Heart left ventricle (tissue), 16 donors: ENCODE results near the gene SRRM4. TPM values are rescaled to one million over a fixed set of nuclear protein-coding genes. Genes with fewer than 3 reads are reported as not detected.
A peak's percentile ranks its signal among the peaks of the same experiment; 100 is the strongest.

ENCODE experiments used
- ATAC-seq, 4 donors: fragments of 200-7000 bp; cut with Tn5 transposase; one replicate each; pipeline ENCODE4 v1.9.1; 2020 to 2022; ENCODE audit warnings: moderate library complexity in 4 of 4, mild to moderate bottlenecking in 3 of 4, moderate number of reproducible peaks in 1 of 4
- DNase-seq, 5 donors: peaks; one replicate each; pipeline ENCODE4 v3.0.0-alpha.2; 2020
- H3K27ac ChIP-seq, 12 donors: fragments of 200-600 bp; sonication (generic) in 4 of 12; one replicate each; pipeline versions ENCODE4 v1.5.0 to v1.8.0; 2016 to 2022; ENCODE audit warnings: mild to moderate bottlenecking in 2 of 12
- H3K27me3 ChIP-seq, 9 donors: fragments of 200-600 bp; sonication (generic) in 2 of 9; one replicate each; pipeline versions ENCODE4 v1.5.1 to v1.8.0; 2016 to 2022; ENCODE audit warnings: mild to moderate bottlenecking in 3 of 9
- H3K36me3 ChIP-seq, 9 donors: fragments of 200-600 bp; sonication (generic) in 2 of 9; one replicate each; pipeline versions ENCODE4 v1.5.0 to v1.8.0; 2018 to 2022; ENCODE audit warnings: mild to moderate bottlenecking in 2 of 9
- H3K4me1 ChIP-seq, 12 donors: fragments of 200-600 bp; sonication (generic) in 4 of 12; one replicate each; pipeline versions ENCODE4 v1.5.0 to v1.8.0; 2016 to 2022; ENCODE audit warnings: mild to moderate bottlenecking in 3 of 12
- H3K4me3 ChIP-seq, 12 donors: fragments of 200-600 bp; sonication (generic) in 4 of 12; one replicate each; pipeline versions ENCODE4 v1.5.0 to v1.8.0; 2017 to 2022; ENCODE audit warnings: mild to moderate bottlenecking in 9 of 12, moderate library complexity in 4 of 12
- H3K9me3 ChIP-seq, 12 donors: fragments of 200-600 bp; sonication (generic) in 4 of 12; one replicate each; pipeline versions ENCODE4 v1.5.0 to v1.8.0; 2016 to 2022; ENCODE audit warnings: mild to moderate bottlenecking in 1 of 12
- POLR2A ChIP-seq, 2 donors: fragments of 450-650 bp; IDR thresholded peaks; one replicate each; pipeline ENCODE4 v1.6.1; 2017; ENCODE audit warnings: antibody characterized with exemption in 2 of 2, mild to moderate bottlenecking in 2 of 2, moderate library complexity in 2 of 2
- WGBS, 4 donors: extraction: QIAGEN DNeasy Blood & Tissue Kit in 2 of 4; methylation state at CpG; one replicate each; pipeline versions ENCODE4 v1.1.5 to v1.1.7; 2013 to 2018; 5-methylcytosine and 5-hydroxymethylcytosine counted together
- intact Hi-C, 10 donors: fragments of 100-400 bp; cut with DNase I; formaldehyde crosslinking; loops; one replicate each; pipeline versions ENCODE4 v1.11.1 to v1.14.2; 2022
- polyA plus RNA-seq, 2 donors: library from polyadenylated mRNA; stranded (reverse); fragments of 200-250 nt; gene quantifications; one replicate each; pipeline ENCODE4 v1.2.3, GENCODE V29; 2013
- total RNA-seq, 9 donors: library from RNA; depleted of rRNA in 2 of 9; stranded (reverse); fragments of >200 nt in 2 of 9; fragmentation: NEBNext Ultra II Directional in 3 of 9; extraction: Animal tissue kit (Norgen Biotek cat#: 25700) in 3 of 9; gene quantifications; one replicate each; pipeline versions ENCODE4 v1.1.0 to v1.2.4, GENCODE V29; 2016 to 2023
- TF ChIP-seq, protein P1 (sequence below), 12 donors: fragments of 200-600 bp; sonication (generic) in 4 of 12; IDR thresholded peaks; one replicate each; pipeline versions ENCODE4 v1.5.0 to v1.8.0; 2018 to 2022; ENCODE audit warnings: antibody characterized with exemption in 12 of 12, mild to moderate bottlenecking in 5 of 12
- donor health status: ischemic (EF 13 %, LVEDD 7.1; RV severe dilation, severe dysfunction).
- donor health status: healthy with polysubstance abuse.
- donor health status: DM: no; HTN: yes; CAD: no.
- donor health status: DM: no; HTN: no; CAD: no.
- donor health status: ischemic (EF 25% LVEDD 6.9; RV normal size, moderate dysfunction).
- donor health status: ischemic (EF 25% LVEDD 5.7; RV mildly dilated, moderate dysfunction).
- donor health status: healthy.
- donor health status: DM: yes; HTN: yes; CAD: no.
- donor health status: ischemic (EF 35%, LVEDD 5.7; RV mildly dilated, moderate dysfunction).
- donor health status: nonischemic (EF 11% LVEDD 7.7; RV severe dilation, severe dysfunction).
- donor health status: DM: yes; HTN: yes; CAD: no.
- donor health status: PGD.
- donor health status: ischemic (EF 29% LVEDD 5.4; RV normal size, mild dysfunction).
- donor health status: nonischemic (EF 23%, LVEDD 6.1; RV moderate dilation, normal function).

The SRRM4 gene
- total and polyA plus RNA-seq, 11 donors: 0.04 to 0.57 (median 0.27) TPM; not detected in 1

DNA sequence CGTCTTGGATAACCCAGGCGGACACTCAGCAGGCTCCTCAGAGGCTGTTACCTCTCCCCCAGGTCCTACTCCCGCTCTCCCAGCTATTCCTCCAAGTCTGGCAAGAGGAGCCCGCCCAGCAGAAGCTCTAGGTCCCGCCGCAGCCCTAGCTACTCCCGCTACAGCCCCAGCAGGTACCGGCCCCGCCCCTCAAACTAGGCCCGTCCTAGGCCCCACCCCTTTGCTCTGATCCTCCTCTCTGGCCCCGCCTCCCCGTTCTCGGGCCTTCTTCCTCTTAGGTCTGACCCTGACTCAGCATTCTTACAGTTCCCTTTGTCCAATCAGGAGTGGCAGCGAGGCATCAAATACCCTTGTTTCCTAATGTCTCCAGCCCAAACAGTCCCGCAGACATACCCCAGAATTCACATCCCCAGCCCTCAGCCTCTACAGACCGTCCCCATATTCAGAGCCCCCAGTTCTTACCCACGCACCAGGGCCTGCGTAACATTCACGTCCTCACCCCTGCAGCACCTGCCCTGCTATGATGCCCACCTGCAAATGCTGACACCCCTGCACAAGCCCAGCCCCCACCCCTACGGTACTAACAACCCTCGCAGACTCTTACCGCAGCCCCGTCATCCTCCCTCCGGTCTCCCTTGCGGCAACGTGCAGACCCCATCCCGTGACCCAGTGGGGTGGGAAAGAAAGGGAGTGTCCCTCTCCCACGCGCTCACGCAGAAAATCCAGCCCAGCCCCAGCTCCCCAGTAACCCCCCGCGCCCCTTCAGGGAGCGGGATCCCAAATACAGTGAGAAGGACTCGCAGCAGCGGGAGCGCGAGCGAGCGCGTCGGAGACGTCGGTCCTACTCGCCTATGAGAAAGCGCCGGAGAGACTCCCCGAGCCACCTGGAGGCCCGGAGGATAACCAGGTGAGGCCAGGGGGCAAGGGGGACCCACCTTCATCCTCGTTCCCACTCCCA, 172.4 kb downstream of the SRRM4 start:
- no peak overlapping the region for H3K4me3 ChIP-seq
- ATAC-seq (peak in 2 of 4 donors; percentile 52 to 56), DNase-seq (peak in 4 of 5 donors; percentile 47 to 78 (median 58))
- no peaks in the 10 kb centered on the region for H3K36me3 ChIP-seq
- no peak overlapping the region for H3K27ac ChIP-seq
- peaks cover 0 to 4% (median 0%) of the 10 kb centered on the region in 9 donors for H3K27me3 ChIP-seq
- H3K9me3 ChIP-seq: peaks cover 0 to 24% (median 7%) of the 10 kb centered on the region in 12 donors
- peaks cover 0 to 26% (median 0%) of the 10 kb centered on the region in 12 donors for H3K4me1 ChIP-seq
- TF ChIP-seq POLR2A (IDR thresholded peaks at IDR 0.05): no peak
- TF ChIP-seq, protein P1, sequence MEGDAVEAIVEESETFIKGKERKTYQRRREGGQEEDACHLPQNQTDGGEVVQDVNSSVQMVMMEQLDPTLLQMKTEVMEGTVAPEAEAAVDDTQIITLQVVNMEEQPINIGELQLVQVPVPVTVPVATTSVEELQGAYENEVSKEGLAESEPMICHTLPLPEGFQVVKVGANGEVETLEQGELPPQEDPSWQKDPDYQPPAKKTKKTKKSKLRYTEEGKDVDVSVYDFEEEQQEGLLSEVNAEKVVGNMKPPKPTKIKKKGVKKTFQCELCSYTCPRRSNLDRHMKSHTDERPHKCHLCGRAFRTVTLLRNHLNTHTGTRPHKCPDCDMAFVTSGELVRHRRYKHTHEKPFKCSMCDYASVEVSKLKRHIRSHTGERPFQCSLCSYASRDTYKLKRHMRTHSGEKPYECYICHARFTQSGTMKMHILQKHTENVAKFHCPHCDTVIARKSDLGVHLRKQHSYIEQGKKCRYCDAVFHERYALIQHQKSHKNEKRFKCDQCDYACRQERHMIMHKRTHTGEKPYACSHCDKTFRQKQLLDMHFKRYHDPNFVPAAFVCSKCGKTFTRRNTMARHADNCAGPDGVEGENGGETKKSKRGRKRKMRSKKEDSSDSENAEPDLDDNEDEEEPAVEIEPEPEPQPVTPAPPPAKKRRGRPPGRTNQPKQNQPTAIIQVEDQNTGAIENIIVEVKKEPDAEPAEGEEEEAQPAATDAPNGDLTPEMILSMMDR (IDR thresholded peaks at IDR 0.05): no peak
- intact Hi-C loops: no loop called here
- 51 to 76% (median 61%) methylated on average over 48 to 49 of the region's 49 CpGs for WGBS, 4 donors

GRCh38 chr12:119154435-119154818, 173.1 kb downstream of the SRRM4 start:
- TF ChIP-seq, protein P1 (IDR thresholded peaks at IDR 0.05): no peak
- no peak for TF ChIP-seq POLR2A (IDR thresholded peaks at IDR 0.05)
- peaks cover 0 to 31% (median 3%) of the 10 kb centered on the region in 12 donors for H3K4me1 ChIP-seq
- H3K27ac ChIP-seq: no peak overlapping the region
- H3K4me3 ChIP-seq: no peak overlapping the region
- ATAC-seq (no peak), DNase-seq (no peak)
- no peaks in the 10 kb centered on the region for H3K36me3 ChIP-seq
- H3K27me3 ChIP-seq: peaks cover 0 to 4% (median 0%) of the 10 kb centered on the region in 9 donors
- WGBS, 4 donors: 74 to 90% (median 82%) methylated on average over 11 of the region's 11 CpGs
- intact Hi-C loops: no loop called here
- peaks cover 0 to 24% (median 7%) of the 10 kb centered on the region in 12 donors for H3K9me3 ChIP-seq

DNA sequence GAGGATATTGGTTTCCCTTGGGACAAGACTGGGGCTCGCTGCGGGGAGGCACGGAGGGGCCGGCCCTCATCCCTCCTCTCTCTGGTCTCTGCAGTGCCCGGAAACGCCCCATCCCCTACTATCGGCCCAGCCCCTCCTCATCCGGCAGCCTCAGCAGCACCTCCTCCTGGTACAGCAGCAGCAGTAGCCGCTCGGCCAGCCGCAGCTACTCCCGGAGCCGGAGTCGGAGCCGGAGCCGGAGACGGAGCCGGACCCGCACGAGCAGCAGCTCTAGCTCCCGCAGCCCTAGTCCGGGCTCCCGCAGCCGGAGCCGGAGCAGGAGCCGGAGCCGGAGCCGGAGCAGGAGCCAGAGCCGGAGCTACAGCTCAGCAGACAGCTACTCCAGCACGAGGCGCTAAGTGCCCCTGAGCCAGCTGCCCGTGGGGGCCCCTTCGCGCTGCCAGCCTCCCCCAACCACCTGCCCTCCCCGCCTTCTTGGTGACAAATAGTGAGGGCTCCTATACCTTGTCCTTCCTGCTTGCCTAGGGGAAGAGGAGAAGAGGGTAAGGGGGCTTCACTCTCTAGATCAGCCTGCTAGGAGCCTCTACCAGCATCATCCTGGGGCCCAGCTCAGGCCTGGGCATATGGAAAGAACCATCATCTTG, 175.2 kb downstream of the SRRM4 start:
- Histone ChIP-seq H3K9me3 (peaks cover 0 to 10% (median 3%) of the 10 kb centered on the region in 12 donors), H3K27ac (peak overlapping the region in 11 of 12 donors; percentile 51 to 90 (median 80)), H3K4me3 (peak overlapping the region in 2 of 12 donors; percentile 3 to 23), H3K27me3 (peaks cover 0 to 4% (median 0%) of the 10 kb centered on the region in 9 donors), H3K4me1 (peaks cover 0 to 43% (median 4%) of the 10 kb centered on the region in 12 donors), H3K36me3 (no peaks in the 10 kb centered on the region)
- 68 to 81% (median 75%) methylated on average over 18 to 35 of the region's 35 CpGs for whole genome bisulfite sequencing, 4 donors
- TF ChIP-seq, protein P1 (IDR thresholded peaks at IDR 0.05): peak in 8 of 12 donors; percentile 16 to 49 (median 30)
- TF ChIP-seq POLR2A (IDR thresholded peaks at IDR 0.05): no peak
- peak in 4 of 5 donors; percentile 55 to 74 (median 58) for DNase-seq
- peak in 3 of 4 donors; percentile 17 to 55 (median 35) for ATAC-seq
- intact Hi-C loops: loop anchor here in 2 of 10 donors (1.0 to 2.0 kb wide), 2 partner anchors 18 to 22 kb away; partner anchors contain the start of gene HSPB8 (in 1 of the 2)
